H1 (cell line): ENCODE data around the gene RCL1. TPM values are rescaled to one million over a fixed set of nuclear protein-coding genes. Genes with fewer than 3 reads are reported as not detected.

Experiments
- CTBP2 ChIP-seq: IDR thresholded peaks from 2 replicates; pipeline ENCODE4 v1.7.0; 2011; ENCODE audit warnings: borderline replicate concordance, mild to moderate bottlenecking, moderate library complexity, mixed read lengths, low read length; ENCODE audit not compliant: insufficient read depth, insufficient read length
- KDM1A ChIP-seq: fragments of 200-600, 300-600 bp; sonication (generic); IDR thresholded peaks from 2 replicates; pipeline ENCODE4 v1.7.1; 2016; ENCODE audit warnings: mild to moderate bottlenecking, low read length, borderline replicate concordance
- SRF ChIP-seq: IDR thresholded peaks from 2 replicates; pipeline ENCODE4 v1.6.1; 2011; ENCODE audit warnings: mild to moderate bottlenecking, low read depth, low read length, moderate library complexity
- polyA plus RNA-seq, 7 experiments: library from polyadenylated mRNA; depleted of rRNA in 3 of 7; stranded (reverse) in 5 of 7; unstranded in 2 of 7; fragments of >200 nt in 5 of 7; fragments of 200-250 nt in 2 of 7; gene quantifications; 1 replicate in 5 of 7; 2 replicates in 1 of 7; 4 replicates in 1 of 7; pipeline versions ENCODE4 v1.2.1 to v1.2.3, GENCODE V29; 2011 to 2013; ENCODE audit warnings: missing spikeins in 2 of 7, mixed read lengths in 2 of 7
- total RNA-seq: library from RNA; stranded (reverse); fragmentation: NEBNext Ultra II Directional; extraction: Animal tissue kit (Norgen Biotek cat#: 25700); gene quantifications from 2 replicates; pipeline ENCODE4 v1.2.1, GENCODE V29; 2021

RCL1 gene
- total and polyA plus RNA-seq, 2 of the 8 experiments (the other 6 are each of a cell fraction or from before 2014, with no cell fraction given) = 21.0 to 29.5 TPM

GRCh38 chr9:4883326-4883873, 90.7 kb downstream of the RCL1 start (continued):
- TF ChIP-seq KDM1A (no peak), CTBP2 (no peak), SRF (no peak)
